Stimulated activated CD4-positive, alpha-beta T cell treated with anti-CD3 and anti-CD28 coated beads, Interleukin-15, amount 100 ng/mL, for 48 hours (primary cell): ENCODE measurements around the gene GAS7.
A peak's percentile ranks its signal among the peaks of the same experiment; 100 is the strongest.

Source experiments
- DNase-seq, 2 donors: peaks; one replicate each; pipeline ENCODE4 v3.0.0-alpha.2; 2020; ENCODE audit warnings: low read depth in 2 of 2

Gene GAS7

GRCh38 chr17:9981344-9981915, 217.0 kb downstream of the GAS7 start:
- DNase-seq = no peak

DNA sequence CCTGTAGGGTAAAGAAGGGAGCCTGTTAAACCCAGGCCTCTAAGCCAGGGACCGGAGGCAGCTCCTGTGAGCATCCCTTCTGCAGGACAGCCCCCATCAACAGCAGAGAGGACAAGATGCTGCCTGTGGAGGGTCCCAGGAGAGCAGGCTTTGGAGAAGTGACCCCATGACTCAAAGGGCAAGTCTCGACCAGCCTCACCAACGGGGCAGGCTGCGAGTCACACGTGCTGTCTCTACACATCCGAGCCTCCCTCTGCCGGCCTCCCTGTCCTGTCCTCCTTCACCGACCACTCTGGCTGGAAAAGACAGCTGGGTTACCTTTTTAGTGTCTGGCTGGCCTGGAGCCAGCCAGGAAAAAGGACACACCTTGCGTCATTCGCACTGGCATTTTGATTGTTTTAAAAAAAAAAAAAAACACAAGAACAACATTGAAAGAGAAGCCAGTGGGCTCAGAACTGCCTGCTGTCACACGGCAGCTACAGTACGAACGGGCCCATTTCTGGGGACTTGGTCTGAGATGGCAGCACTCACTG, 218.9 kb downstream of the GAS7 start:
- no peak for DNase-seq

DNA sequence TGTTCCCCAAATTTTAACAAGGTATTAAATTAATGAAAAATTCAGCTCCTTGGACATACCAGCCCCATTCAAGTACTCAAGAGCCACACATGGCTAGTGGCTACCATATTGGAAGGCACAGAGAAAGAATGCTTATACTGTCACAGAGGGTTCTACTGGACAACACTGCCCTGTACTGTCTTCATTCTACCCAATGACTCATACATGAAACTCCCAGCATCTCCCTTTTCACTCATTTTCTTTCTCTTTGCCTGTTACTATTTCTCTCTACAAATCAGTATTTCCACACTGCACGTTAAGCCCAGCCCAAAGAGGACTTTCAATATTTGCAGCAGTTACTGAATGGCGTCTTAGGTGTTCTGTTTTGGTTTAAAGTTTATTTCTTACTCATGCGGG, 221.2 kb downstream of the GAS7 start:
- no peak for DNase-seq

DNA sequence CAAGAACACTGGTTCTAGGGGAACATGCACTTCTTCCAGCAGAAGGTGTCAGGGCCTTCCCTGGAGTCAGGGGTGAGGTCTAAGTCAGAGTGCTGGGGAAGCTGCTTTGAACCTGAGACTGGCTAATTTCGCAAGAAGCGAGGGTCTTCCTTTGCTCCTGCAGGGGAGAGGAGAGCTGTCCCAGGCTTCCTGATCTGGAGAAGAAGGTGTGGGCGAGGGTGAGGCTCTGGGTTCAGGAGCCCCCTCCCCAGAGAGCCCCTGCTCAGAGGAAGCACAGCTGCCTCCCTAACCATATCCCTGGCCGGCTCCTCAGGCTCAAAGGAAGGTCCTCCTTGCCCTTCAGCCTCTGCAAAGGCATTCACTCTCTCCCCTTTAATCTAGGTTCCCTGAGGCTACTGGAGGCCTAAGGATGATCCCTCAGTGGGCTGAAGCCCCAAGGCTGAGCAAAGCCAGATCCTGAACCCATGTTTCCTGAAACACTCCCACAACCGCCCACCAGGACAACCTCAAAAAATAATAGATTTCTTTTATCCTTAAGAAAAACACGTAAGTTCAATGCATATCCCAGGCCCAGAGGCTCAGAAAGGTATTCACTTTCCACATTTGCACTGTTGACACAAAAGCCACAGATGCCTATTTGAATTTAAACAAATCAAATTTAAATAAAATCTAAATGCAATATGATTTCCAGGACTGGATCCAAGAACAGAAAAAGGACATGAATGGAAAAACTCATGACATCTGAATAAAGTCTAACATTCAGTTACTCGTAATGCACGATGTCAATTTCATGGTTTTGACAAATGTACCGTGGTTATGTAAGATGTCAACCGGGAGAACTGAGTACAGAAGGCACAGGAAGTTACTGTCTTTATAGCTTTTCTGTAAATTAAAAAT, 221.9 kb downstream of the GAS7 start:
- DNase-seq = no peak

GRCh38 chr17:9974448-9975381, 223.7 kb downstream of the GAS7 start:
- DNase-seq = no peak

DNA sequence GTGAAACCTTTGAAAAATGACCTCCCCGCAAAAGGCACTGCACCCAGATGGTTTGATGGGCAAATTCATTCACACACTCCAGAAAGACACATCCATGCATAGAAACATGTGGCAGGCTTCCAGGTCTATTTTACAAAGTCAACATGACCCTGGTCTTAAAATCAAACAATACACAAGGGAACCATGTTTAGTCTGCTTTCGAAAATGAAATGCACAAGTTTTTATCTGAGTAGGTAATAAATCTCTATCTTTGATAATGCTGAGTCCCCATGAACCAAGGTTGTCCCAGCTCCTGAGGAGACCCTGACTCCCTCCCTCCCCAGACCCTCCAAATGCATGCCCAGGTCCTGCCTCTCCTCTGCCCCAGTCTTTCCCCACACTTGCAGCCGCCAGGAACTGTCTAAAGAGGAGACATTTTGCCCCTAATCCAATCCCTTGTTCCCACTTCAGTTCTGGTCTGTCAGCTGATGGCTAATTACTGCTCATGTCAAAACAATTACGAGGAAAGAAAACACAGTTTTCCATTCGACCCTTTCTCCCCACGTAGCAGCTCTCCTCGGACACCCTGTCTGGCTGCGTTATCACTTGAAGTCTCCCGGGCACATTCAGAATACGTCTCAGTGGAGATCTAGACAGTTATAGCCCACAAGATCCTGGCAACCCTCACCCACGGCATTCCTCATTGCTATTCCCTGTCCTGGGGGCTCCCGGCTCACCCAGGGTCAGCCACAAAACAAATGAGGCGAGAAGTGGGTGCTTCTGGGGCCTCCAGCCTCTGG, 224.5 kb downstream of the GAS7 start:
- DNase-seq = no peak

- no peak for DNase-seq
These were observed 226.4 kb downstream of the GAS7 start for GRCh38 chr17:9971991-9972390.

- DNase-seq = no peak
These were observed 229.0 kb downstream of the GAS7 start for GRCh38 chr17:9969301-9969935.

GRCh38 chr17:9968881-9969280, 229.5 kb downstream of the GAS7 start:
- no peak for DNase-seq

GRCh38 chr17:9968008-9968407, 230.4 kb downstream of the GAS7 start:
- DNase-seq = no peak

DNA sequence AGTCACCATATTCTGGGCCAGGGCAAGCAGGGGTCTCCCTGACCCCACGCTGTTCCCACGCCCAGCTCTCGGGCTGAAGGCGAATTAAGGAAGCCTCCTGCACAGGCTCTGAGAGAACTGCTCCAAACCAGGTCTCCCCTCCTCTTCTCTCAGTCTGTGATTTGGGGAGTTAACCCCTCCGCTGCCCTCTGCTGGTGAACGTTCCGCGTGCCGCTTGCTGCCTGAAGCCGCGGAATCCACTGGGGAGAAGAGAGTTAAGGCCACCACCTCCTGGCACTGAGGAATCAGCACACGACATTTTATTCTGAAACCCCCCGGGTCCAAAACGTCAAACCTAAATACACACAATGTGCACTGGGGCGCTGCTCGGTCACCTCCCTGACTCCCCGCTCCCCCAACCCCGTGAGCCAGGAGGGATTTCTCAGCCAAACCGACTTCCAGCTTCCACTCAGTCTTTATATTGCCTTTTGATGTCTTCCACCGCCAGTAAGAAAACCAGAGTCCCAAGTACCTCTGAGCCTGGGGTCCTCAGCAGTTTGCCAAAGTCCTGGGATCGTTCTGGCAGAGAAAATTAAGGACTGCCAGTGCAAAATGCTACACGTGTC, 238.9 kb downstream of the GAS7 start:
- peak; percentile 10 to 20 for DNase-seq

GRCh38 chr17:9958586-9959281, 239.7 kb downstream of the GAS7 start:
- DNase-seq = no peak

DNA sequence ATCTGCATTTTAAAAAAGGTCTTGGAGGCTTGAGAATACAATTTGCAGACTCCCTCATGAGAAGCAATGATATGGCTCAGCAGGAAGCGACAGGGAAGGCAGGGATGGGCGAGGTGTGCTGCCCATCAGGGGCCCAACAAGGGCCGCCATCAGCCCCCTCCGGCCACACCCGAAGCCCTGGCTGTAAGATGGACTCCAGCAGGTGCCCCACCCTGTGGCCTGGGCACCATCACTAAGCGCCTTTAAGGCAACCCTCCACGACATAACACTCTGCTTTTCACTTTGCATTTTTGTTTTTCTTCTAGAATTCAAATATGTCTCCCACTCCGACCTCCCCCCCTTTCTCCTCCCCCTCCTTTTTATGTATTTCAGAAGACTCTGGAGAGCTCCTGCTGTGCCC, 241.2 kb downstream of the GAS7 start:
- no peak for DNase-seq

DNA sequence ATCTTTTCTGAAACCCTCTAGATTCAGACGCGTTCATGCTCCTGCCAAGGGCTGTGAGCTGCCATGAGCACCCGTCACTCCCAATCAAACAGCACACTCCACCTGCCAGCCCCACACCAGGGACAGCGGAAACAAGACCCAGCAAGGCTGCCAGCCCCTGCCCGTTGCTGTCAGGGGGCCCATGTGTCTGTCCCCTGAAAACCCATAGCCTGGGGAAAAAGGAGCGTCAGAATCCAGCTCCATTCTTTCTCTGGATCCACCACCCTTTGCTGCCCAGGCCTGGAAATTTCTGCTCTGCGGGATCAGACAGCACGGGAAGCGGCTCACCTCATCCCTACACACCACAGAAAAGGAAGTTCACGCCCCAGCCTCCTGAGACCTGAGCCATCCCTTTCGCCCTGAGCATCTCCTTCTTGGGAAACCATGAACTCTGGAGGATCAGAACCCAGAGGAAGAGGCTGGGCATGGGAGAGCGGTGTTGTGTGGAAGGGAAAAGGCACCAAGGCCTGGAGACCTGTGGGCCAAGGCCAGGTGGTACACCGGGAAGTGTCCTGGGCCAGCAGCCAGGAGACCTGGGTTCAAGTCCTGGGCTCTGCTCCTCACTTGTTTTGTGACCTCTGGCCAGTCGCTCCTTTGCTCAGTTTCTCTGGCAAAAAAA, 241.8 kb downstream of the GAS7 start:
- no peak for DNase-seq

- DNase-seq = no peak
These were observed 244.9 kb downstream of the GAS7 start for GRCh38 chr17:9953492-9953891.

GRCh38 chr17:9951803-9952202, 246.6 kb downstream of the GAS7 start:
- DNase-seq = no peak

DNA sequence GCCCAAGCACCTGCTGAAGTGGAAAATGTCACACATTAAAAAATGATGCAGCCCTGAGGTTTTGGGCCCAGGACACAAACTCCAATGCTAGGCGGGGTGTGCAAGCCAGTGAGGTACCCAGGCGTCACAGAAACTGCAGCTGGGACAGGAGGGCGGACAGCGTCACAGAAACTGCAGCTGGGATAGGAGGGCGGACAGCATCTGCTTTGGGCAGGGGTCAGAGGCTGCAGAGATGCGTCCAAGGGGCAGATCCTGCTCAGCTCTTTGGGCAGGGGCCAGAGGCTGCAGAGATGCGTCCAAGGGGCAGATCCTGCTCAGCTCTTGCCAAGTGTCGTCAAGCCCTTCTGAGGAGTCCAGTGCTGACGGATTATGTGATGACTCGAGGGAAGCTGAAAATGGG, 249.5 kb downstream of the GAS7 start:
- DNase-seq = no peak

GRCh38 chr17:9944704-9945103, 253.7 kb downstream of the GAS7 start:
- no peak for DNase-seq

DNA sequence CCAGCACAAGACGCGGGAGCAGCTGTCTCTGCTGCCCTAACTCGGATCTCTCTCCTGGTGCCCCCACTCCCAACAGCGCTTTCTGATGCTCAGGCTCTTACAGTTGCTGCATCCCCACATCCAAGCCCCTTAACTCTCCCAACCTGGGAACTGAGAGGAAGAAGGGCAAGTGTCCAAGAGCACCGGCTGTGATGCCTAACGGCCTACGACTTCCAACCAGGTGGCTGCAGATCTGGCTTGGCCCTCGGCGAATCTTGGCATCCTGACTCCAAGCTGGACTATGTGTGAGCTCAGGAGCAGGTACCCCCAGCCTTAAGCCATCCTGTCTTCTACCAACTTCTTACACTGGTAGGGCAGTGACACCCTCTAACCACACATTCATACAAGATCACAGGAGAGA, 255.1 kb downstream of the GAS7 start:
- DNase-seq = no peak
